K562 (cell line): Measurements from ENCODE around the gene IRF4. TPM values are rescaled to one million over a fixed set of nuclear protein-coding genes. Genes with fewer than 3 reads are reported as not detected.

ENCODE experiments used
- ATAC-seq: fragments of 200-7000 bp; cut with Tn5 transposase; 3 replicates; pipeline ENCODE4 v1.9.1; 2020; ENCODE audit warnings: moderate library complexity
- BruUV-seq: library from RNA; stranded (reverse); fragments of 400-500 nt; replicated peaks from 2 replicates; lab custom pipeline; 2021; lab: Mats Ljungman, UMichigan
- CTCF ChIA-PET: fragments of 300-600 bp; formaldehyde crosslinking; extraction: SDS; loops from one replicate; lab custom pipeline; 2021; ENCODE audit warnings: low intra/inter-chr PET ratio; lab: Yijun Ruan, JAX
- POLR2A ChIA-PET: fragments of 300-600, 350-650 bp; sonication (Branson Sonifier 250); formaldehyde crosslinking; extraction: SDS; loops from one replicate; lab custom pipeline; 2021; ENCODE audit warnings: antibody characterized with exemption, inconsistent platforms; lab: Yijun Ruan, JAX
- DNase-seq, 4 experiments: peaks; one replicate each; pipeline versions ENCODE4 v3.0.0 to v3.0.0-alpha.2; 2011 to 2018; ENCODE audit warnings: low spot score in 3 of 4, mixed read lengths in 3 of 4; ENCODE audit errors: extremely low read depth in 1 of 4
- FAIRE-seq: peaks from 2 replicates; lab custom pipeline; 2011; peaks lifted over from hg19 to GRCh38; lab: Jason Lieb, UNC
- H2AFZ ChIP-seq: 2 replicates; pipeline ENCODE4 v1.6.0; 2011; ENCODE audit warnings: low read depth, low read length, control low read depth, inconsistent platforms
- H3K27ac ChIP-seq: fragments of 200-600 bp; 3 replicates; pipeline ENCODE4 v1.8.0; 2011; ENCODE audit warnings: low read depth, mild to moderate bottlenecking, control low read depth, inconsistent platforms, low read length, moderate library complexity, mixed read lengths; ENCODE audit errors: extremely low read depth
- H3K27me3 ChIP-seq, 2 experiments: fragments of 300-600 bp in 1 of 2; 2 replicates in 1 of 2; 3 replicates in 1 of 2; pipeline versions ENCODE4 v1.6.0 to v1.8.0; 2011; ENCODE audit warnings: inconsistent platforms in 2 of 2, low read length in 2 of 2, mild to moderate bottlenecking in 1 of 2, mixed read lengths in 1 of 2, moderate library complexity in 1 of 2; ENCODE audit not compliant: control insufficient read depth in 2 of 2, insufficient read depth in 2 of 2
- H3K36me3 ChIP-seq: fragments of 300-600 bp; 3 replicates; pipeline ENCODE4 v1.8.0; 2011; ENCODE audit warnings: mild to moderate bottlenecking, low read length, inconsistent platforms; ENCODE audit not compliant: control insufficient read depth, insufficient read depth
- H3K4me1 ChIP-seq, 2 experiments: fragments of 200-600 bp in 1 of 2; replicated peaks in 1 of 2; 2 replicates in 1 of 2; 3 replicates in 1 of 2; pipeline versions ENCODE4 v1.5.1 to v1.8.0; 2011; ENCODE audit warnings: inconsistent platforms in 2 of 2, low read length in 2 of 2, mild to moderate bottlenecking in 1 of 2, mixed read lengths in 1 of 2, moderate library complexity in 1 of 2; ENCODE audit not compliant: control insufficient read depth in 2 of 2, insufficient read depth in 2 of 2
- H3K4me2 ChIP-seq: 2 replicates; pipeline ENCODE4 v1.6.1; 2011; ENCODE audit warnings: low read length, control low read depth, inconsistent platforms, mixed read lengths; ENCODE audit not compliant: insufficient read depth
- H3K4me3 ChIP-seq: fragments of 200-600 bp; sonication (generic), shearing (Covaris generic); 2 replicates; pipeline ENCODE4 v1.5.1; 2016; ENCODE audit warnings: control low read depth, inconsistent platforms
- H3K79me2 ChIP-seq: fragments of 200-600 bp; 3 replicates; pipeline ENCODE4 v1.8.0; 2011; ENCODE audit warnings: low read length, inconsistent platforms; ENCODE audit not compliant: control insufficient read depth, insufficient read depth
- H3K9ac ChIP-seq, 2 experiments: 2 replicates each; pipeline versions ENCODE4 v1.6.0 to v1.6.1; 2011; ENCODE audit warnings: low read depth in 2 of 2, low read length in 2 of 2, control low read depth in 1 of 2, inconsistent platforms in 1 of 2, mild to moderate bottlenecking in 1 of 2, mixed read lengths in 1 of 2; ENCODE audit not compliant: insufficient read depth in 1 of 2
- H3K9me1 ChIP-seq: one replicate; pipeline ENCODE4 v1.6.0; 2011; ENCODE audit warnings: inconsistent platforms, mild to moderate bottlenecking, low read length, moderate library complexity; ENCODE audit not compliant: control insufficient read depth, insufficient read depth
- H3K9me3 ChIP-seq: replicated peaks from 2 replicates; pipeline ENCODE4 v1.5.1; 2011; ENCODE audit warnings: low read depth, low read length, inconsistent platforms; ENCODE audit not compliant: control insufficient read depth, insufficient read depth
- H4K20me1 ChIP-seq: replicated peaks from 2 replicates; pipeline ENCODE4 v1.6.1; 2011; ENCODE audit warnings: low read length, inconsistent platforms, mixed read lengths; ENCODE audit not compliant: control insufficient read depth, insufficient read depth
- MCM7 ChIP-seq, 2 experiments: fragments of 450-650 bp; IDR thresholded peaks; 2 replicates each; pipeline ENCODE4 v1.6.1; 2016 to 2018
- RBM14 ChIP-seq: fragments of 200-400 bp; formaldehyde crosslinking; IDR thresholded peaks from 2 replicates; pipeline ENCODE4 v1.6.1; 2018; ENCODE audit warnings: low read depth, mild to moderate bottlenecking, low read length, moderate library complexity, borderline replicate concordance; ENCODE audit not compliant: insufficient read depth
- WGBS: fragments of 100-300 bp; shearing (Covaris generic); methylation state at CpG from one replicate; pipeline ENCODE4 v1.1.6; 2016; ENCODE audit warnings: low coverage, mixed read lengths; ENCODE audit not compliant: insufficient coverage; ENCODE audit errors: missing lambda C conversion rate; 5-methylcytosine and 5-hydroxymethylcytosine counted together
- in situ Hi-C: fragments of 300-500 bp; cut with MboI; formaldehyde crosslinking; loops from 4 replicates; pipeline ENCODE4 v1.15.0; 2018; ENCODE audit warnings: inconsistent platforms, mixed read lengths
- intact Hi-C: fragments of 100-400 bp; cut with micrococcal nuclease; formaldehyde crosslinking; loops from 2 replicates; pipeline ENCODE4 v1.14.2; 2022
- polyA plus RNA-seq, 8 experiments: library from polyadenylated mRNA; depleted of rRNA in 4 of 8; stranded (reverse) in 5 of 8; unstranded in 3 of 8; fragments of >200 nt; fragmentation: Nextera tagmentation in 2 of 8; fragmentation: Illumina TruSeq in 1 of 8; extraction: Ambion mirVana in 2 of 8; extraction: Trizol in 1 of 8; gene quantifications; 2 replicates each; pipeline versions ENCODE4 v1.2.1 to v1.2.3, GENCODE V29; 2011 to 2014; ENCODE audit warnings: inconsistent platforms in 1 of 8, missing spikeins in 1 of 8
- total RNA-seq, 7 experiments: library from RNA; depleted of rRNA in 6 of 7; stranded (reverse); fragments of >200 nt in 6 of 7; fragmentation: Illumina TruSeq in 2 of 7; extraction: Trizol in 2 of 7; gene quantifications; 2 replicates each; pipeline versions ENCODE4 v1.2.1 to v1.2.3, GENCODE V29; 2011 to 2021; ENCODE audit warnings: low replicate concordance in 1 of 7
- TF ChIP-seq, protein P1 (sequence below): sonication (generic); IDR thresholded peaks from 2 replicates; pipeline ENCODE4 v1.6.1; 2016

The IRF4 gene
- total and polyA plus RNA-seq, 9 of the 15 experiments (the other 6 are each of a cell fraction or from before 2014, with no cell fraction given) = 0.05 to 0.33 (median 0.09) TPM; not detected in 6

GRCh38 chr6:401239-401993, 9.9 kb downstream of the IRF4 start:
- Histone ChIP-seq H3K4me1 (no peaks in the 10 kb centered on the region), H2AFZ (no peak overlapping the region), H3K4me3 (no peak overlapping the region), H3K79me2 (no peaks in the 10 kb centered on the region), H3K36me3 (no peaks in the 10 kb centered on the region)
- no peak for DNase-seq
- TF ChIP-seq MCM7 (IDR thresholded peaks at IDR 0.05) = no peak
- TF ChIP-seq, protein P1, sequence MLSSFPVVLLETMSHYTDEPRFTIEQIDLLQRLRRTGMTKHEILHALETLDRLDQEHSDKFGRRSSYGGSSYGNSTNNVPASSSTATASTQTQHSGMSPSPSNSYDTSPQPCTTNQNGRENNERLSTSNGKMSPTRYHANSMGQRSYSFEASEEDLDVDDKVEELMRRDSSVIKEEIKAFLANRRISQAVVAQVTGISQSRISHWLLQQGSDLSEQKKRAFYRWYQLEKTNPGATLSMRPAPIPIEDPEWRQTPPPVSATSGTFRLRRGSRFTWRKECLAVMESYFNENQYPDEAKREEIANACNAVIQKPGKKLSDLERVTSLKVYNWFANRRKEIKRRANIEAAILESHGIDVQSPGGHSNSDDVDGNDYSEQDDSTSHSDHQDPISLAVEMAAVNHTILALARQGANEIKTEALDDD = no peak
- TF ChIP-seq RBM14 = no peak
- TF ChIP-seq, all 486 proteins: peak for 0
- Histone ChIP-seq H3K9me1 (no peaks in the 10 kb centered on the region), H4K20me1 (no peaks in the 10 kb centered on the region; the same call in 1 of the 2 replicates), H3K4me2 (no peak overlapping the region), H3K9ac (no peak overlapping the region), H3K27me3 (peaks cover 65 to 76% of the 10 kb centered on the region in 2 experiments), H3K9me3 (no peaks in the 10 kb centered on the region), H3K27ac (no peak overlapping the region)
- CTCF ChIA-PET = no interaction called here
- BruUV-seq = no TSS peak
- WGBS = under 1% methylated on average over 27 of the region's 27 CpGs
- ATAC-seq = no peak; the same call in 2 of the 3 replicates
- POLR2A ChIA-PET = no interaction called here
- in situ Hi-C loops = loop anchor here (10.0 kb wide), 1 partner anchor 187 kb away; no protein-coding TSS in a partner anchor
- FAIRE-seq = no peak
- intact Hi-C loops = no loop called here
